ENCODE measurements around the gene HOXB4. TPM values are rescaled to one million over a fixed set of nuclear protein-coding genes. Genes with fewer than 3 reads are reported as not detected.
A peak's percentile ranks its signal among the peaks of the same experiment; 100 is the strongest.

Gene HOXB4
- total RNA-seq, 4 donors from 2014 or later, result 0.18 to 1.8 (median 0.51) TPM

GRCh38 chr17:48556576-48557401 lies 21.4 kb downstream of the HOXB4 start:
- intact Hi-C loops (cut with DNase I; ENCODE audit: low total_unique reads) (no loop called here), in situ Hi-C loops (cut with MboI; ENCODE audit: low sequenced_read_pairs in 4 of 4) (no loop called here)
- Histone ChIP-seq H3K27ac (no peak overlapping the region), H3K4me1 (peaks cover 6 to 19% of the 10 kb centered on the region in 2 donors), H3K9me3 (no peaks in the 10 kb centered on the region), H3K27me3 (peaks cover 9 to 22% (median 16%) of the 10 kb centered on the region in 3 donors), H3K4me3 (no peak overlapping the region), H3K36me3 (no peaks in the 10 kb centered on the region)
- ATAC-seq, result no peak
- no peak for TF ChIP-seq POLR2A (IDR thresholded peaks at IDR 0.05)
- DNase-seq, result no peak

- no peak for ATAC-seq
- H3K27ac ChIP-seq, result no peak overlapping the region
- TF ChIP-seq CTCF (IDR thresholded peaks at IDR 0.05 in 4 of 5, conservative IDR thresholded peaks at IDR 0.05 in 1 of 5), result no peak
- peaks cover 6 to 19% of the 10 kb centered on the region in 2 donors for H3K4me1 ChIP-seq
- in situ Hi-C loops (cut with MboI; ENCODE audit: low sequenced_read_pairs in 4 of 4) (no loop called here), intact Hi-C loops (cut with DNase I; ENCODE audit: low total_unique reads) (no loop called here)
- H3K4me3 ChIP-seq, result no peak overlapping the region
- DNase-seq, result no peak
- H3K9me3 ChIP-seq, result no peaks in the 10 kb centered on the region
- H3K27me3 ChIP-seq, result peaks cover 11 to 25% (median 16%) of the 10 kb centered on the region in 3 donors
- no peaks in the 10 kb centered on the region for H3K36me3 ChIP-seq
These were observed 21.9 kb downstream of the HOXB4 start for GRCh38 chr17:48556229-48556575.

GRCh38 chr17:48555258-48556228 lies 22.6 kb downstream of the HOXB4 start:
- intact Hi-C loops (cut with DNase I; ENCODE audit: low total_unique reads) (no loop called here), in situ Hi-C loops (cut with MboI; ENCODE audit: low sequenced_read_pairs in 4 of 4) (no loop called here)
- Histone ChIP-seq H3K4me3 (peak overlapping the region; percentile 50 to 56 (median 54)), H3K9me3 (no peaks in the 10 kb centered on the region), H3K27me3 (peaks cover 12 to 25% (median 16%) of the 10 kb centered on the region in 3 donors), H3K27ac (peak overlapping the region; percentile 75 to 86 (median 80)), H3K4me1 (peaks cover 6 to 19% of the 10 kb centered on the region in 2 donors), H3K36me3 (no peaks in the 10 kb centered on the region)
- no peak for DNase-seq
- peak; percentile 81 to 83 for ATAC-seq
- TF ChIP-seq POLR2A (IDR thresholded peaks at IDR 0.05) (no peak), CTCF (IDR thresholded peaks at IDR 0.05 in 4 of 5, conservative IDR thresholded peaks at IDR 0.05 in 1 of 5) (no peak)

- DNase-seq (no peak), ATAC-seq (peak; percentile 36 to 56)
- TF ChIP-seq POLR2A (IDR thresholded peaks at IDR 0.05), result no peak
- TF ChIP-seq CTCF (IDR thresholded peaks at IDR 0.05 in 4 of 5, conservative IDR thresholded peaks at IDR 0.05 in 1 of 5), result no peak
- peaks cover 15 to 25% (median 16%) of the 10 kb centered on the region in 3 donors for H3K27me3 ChIP-seq
- intact Hi-C loops (cut with DNase I; ENCODE audit: low total_unique reads) (no loop called here), in situ Hi-C loops (cut with MboI; ENCODE audit: low sequenced_read_pairs in 4 of 4) (no loop called here)
- H3K4me1 ChIP-seq, result peaks cover 6 to 19% of the 10 kb centered on the region in 2 donors
- H3K9me3 ChIP-seq, result no peaks in the 10 kb centered on the region
- H3K27ac ChIP-seq, result peak overlapping the region; percentile 75 to 86 (median 80)
- H3K4me3 ChIP-seq, result peak overlapping the region; percentile 50 to 56 (median 54)
- H3K36me3 ChIP-seq, result no peaks in the 10 kb centered on the region
These were observed 23.5 kb downstream of the HOXB4 start for GRCh38 chr17:48554412-48555257.

Measured in gastrocnemius medialis (tissue), 4 donors.